HTERT RPE-1 (cell line): ENCODE measurements around the gene C5orf15.
"Not testable (repeated sequence)": the region's sequence is repeated elsewhere in the genome, so short reads cannot be mapped to it uniquely, and the experiment has no call there.

Source experiments
- in situ Hi-C: fragments of 300-500 bp; cut with MboI; formaldehyde crosslinking; loops from 4 replicates; pipeline ENCODE4 v1.14.3; 2020; ENCODE audit warnings: low sequenced_read_pairs

Gene C5orf15

DNA sequence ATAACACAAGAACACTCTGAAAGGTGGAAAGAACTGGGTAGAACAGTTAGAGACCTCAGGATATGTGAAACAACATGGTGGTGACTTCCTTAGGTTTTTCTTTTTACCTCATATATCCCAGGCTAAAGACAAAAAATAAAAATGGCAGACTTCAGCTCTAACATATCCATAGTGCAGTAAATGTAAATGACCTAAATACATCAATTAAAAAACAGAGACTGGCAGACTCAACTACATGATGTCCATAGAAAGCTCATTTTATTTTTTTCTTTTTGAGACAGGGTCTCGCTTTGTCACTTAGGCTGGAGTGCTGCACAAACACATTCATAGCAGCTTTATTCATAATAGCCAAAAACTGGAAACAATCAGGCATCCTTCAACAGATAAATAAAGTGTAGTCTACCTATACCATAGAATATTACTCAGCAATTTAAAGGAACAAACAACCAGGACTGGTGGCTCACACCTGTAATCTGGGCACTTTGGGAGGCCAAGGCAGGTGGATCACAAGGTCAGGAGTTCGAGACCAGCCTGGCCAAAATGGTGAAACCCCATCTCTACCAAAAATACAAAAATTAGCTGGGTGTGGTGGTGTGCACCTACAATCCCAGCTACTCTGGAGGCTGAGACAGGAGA is 4.8 kb downstream of the C5orf15 start:
- in situ Hi-C loops = no loop called here

DNA sequence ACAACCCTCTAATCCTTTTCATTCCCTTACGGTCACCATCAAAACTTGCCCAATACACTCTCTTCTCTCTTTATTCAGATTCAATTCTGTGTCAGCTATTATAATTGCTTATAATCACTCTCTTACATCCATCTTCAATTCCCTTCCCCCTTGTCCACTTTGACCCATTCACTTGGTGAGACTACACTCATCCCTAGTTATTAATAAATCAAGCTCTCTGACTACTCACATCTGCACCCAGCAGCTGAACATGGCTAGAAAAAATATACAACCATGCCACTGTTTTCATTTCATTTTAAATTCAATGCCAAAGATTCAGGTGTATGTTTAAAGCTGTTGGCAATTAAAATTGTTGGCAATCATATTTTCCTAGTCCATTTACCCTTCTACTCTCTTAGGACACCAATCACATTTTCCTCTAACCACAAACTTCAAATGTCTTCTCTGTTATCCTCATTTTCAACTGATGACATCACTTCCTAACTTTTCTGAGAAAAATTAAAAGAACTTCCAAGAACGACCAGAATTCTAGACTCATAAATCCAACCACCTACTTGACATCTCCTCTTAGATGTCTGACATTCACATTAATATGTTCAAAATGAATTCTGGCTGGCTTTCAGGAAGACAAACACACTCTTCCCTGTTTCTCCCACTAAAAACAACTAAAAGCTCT is 5.5 kb downstream of the C5orf15 start:
- in situ Hi-C loops = no loop called here

DNA sequence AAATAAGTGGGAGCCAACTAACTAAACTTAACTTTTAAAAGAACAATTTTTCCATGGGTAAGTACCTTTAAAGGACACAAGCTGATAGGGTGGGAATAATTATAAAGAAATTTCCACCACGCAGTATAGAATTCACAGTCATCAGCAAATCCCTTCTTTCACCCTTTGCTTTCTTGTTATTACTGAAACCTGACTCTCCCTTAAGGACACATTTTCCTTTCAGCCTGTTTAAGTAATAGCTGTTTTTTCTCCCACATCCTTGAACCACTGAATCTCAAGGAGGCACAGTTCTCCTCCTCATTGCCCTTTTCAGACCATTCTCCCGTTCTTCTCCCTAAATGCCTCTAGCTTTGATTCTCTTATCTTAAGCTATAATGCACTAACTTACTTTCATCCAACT is 6.3 kb downstream of the C5orf15 start:
- in situ Hi-C loops = no loop called here

DNA sequence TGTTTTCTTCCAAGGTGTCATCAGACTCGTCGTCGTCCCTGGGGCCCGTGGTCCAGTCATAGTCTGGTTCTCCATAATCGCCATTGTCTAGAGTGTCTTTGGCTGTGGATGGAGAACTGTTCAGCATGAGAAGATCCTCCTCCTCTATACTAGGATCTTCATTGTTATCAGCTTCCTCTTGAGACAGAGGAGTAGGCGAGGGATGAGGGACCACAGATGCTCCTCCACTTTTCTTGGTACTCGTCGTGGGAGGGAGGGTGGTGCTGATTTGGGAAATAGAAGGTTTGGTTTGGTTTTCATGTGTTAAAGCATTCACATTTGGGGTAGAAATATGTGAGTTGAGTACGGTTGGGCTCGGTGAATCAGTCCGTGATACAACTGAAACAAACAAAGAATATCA is 8.8 kb downstream of the C5orf15 start:
- in situ Hi-C loops = no loop called here

DNA sequence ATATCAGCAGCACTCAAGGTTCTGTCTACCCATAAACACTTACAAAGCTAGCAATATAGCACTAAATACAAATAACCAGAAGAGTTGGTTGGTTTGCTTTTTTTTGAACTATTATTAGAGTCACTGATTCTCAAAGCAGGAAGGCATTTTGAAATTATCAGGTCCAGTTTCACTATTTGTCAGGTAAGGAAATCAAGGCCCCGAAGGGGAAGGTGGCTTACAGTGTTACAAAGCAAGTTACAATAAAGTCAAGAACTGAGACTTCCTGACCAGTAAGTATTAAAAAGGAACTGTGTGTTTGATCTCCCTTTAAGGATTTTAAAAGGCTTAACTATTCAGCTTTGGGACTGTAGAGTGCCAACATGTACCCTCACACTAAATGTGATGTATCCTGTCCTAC is 10.8 kb downstream of the C5orf15 start:
- in situ Hi-C loops = no loop called here

DNA sequence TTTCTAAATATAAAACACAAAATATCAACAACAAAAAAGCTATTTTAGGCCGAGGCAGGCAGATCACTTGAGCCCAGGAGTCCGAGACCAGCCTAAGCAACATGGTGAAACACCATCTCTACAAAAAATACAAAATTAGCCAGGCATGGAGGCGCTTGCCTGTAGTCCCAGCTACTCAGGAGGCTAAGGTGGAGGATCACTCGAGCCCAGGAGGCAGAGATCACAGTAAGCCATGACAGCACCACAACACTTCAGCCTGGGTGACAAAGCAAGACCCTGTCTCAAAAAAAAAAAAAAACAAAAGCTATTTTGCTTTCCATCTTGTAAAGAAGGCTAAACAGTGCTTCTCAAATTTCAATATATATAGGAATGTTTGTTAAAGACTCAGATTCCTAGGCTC is 11.3 kb downstream of the C5orf15 start:
- in situ Hi-C loops = no loop called here

DNA sequence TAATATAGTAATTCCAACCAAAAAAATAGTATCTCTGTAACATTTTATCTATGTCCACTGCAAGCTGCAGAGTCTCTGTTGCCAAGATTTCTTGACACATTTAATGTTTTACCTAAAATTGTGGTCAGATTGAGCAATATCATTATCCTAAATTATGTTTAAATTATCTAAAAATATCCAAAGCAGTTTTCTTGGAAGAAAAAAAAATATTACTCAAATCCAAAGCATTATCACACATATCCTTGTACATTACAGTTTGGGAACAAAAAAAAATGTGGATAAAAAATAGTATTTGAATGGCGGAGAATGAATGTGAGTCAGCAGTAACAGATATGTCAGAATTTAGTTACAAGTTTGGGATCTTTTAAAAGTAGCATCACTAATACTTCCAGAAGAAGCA is 12.2 kb downstream of the C5orf15 start:
- in situ Hi-C loops = not testable (repeated sequence)

DNA sequence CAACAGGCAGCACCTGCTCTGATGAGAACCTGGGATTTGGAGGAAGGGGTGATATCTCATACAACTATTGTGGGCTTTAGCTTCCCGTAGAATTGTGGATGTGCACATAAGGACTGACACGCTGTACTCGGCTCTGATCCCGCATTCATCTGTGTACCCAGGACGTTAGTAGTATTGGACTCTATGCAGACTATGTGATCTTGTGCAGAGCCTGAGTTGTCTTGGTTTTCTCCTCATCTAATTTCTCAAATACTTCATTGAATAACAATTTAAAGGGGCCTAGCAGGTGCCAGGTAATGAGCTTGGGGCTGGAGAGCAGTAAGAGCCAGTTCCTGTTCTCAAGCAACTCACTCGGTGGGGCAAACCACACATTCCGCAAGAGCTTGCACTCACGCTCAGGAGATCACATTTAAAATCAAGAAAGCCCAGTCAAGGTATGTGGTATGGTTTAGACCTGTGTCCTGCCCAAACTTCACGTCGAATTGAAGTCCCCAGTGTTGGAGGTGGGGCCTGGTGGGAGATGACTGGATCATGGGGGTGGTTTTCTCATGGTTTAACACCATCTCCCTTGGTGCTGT is 14.8 kb downstream of the C5orf15 start:
- in situ Hi-C loops = no loop called here

DNA sequence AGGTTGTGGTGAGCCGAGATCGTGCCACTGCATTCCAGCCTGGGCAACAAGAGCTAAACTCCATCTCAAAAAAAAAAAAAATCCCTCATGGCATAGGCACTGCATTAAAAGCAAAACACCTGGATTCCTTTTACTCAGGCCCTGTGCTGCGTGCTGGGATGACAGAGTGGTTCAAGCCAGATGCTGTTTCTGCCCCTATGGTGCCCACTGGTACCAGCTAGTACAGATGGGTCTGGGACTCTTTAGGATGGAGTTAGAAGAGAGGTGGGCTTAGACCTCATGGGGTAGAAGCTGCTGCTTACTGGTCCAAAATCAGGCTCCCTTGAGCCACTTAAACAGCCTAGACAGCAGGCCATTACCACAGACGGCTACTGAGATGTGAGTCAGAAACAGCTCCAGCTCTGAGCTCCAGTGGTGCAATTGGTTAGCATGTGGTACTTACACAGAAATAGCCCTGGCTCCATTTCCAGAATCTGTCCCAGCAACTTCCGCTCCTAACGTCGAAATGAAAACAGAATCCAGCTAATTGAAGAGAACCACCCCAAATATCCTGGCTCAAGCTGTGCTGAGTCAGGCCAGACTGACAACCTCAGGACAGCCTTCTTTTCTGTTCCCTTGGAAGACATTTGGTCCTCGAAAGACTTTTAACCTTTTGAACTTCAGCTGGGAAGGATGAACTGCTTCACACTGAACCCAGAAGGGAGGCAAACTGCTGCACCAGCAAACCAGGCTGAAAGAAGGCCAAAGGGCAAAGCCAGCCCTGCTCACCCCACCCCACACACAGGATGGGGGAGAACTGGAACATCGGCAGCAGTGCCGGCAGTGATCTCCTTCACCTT is 15.5 kb downstream of the C5orf15 start:
- in situ Hi-C loops = no loop called here

DNA sequence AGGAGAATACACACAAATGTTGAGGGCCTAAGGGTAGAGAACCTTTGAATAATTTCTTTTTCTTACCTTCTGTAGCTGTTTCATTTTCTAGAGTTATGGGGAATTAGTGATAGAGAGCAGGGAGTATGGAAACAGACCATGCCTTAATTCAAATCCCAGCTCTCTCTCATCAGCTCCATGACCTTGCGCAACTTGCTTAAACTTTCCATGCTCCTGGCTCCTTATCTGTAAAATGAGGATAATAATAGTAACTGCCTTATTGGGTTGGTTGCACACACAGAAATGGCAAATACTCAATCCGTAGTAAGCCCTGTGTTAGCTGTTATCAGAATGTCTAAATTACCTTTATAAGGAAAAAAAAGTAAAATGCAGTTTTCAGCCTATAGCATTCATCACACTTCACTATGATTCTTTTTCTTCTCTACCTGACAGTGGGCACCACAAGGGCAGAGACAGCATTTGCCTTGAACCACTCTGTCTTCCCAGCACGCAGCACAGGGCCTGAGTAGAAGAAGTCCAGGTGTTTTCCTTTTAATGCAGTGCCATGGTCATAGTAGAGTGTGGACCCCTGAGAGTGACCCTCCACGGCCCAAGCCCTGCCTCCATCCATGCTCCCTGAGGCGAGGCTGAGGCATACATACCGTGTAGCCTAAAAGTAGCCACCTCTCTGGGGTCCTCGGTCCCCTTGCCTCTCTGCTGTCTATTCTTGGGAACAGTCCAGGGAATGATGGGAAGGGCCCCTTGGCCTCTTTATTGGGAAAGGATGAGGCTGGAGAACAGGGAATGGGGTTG is 17.4 kb downstream of the C5orf15 start:
- in situ Hi-C loops = no loop called here

DNA sequence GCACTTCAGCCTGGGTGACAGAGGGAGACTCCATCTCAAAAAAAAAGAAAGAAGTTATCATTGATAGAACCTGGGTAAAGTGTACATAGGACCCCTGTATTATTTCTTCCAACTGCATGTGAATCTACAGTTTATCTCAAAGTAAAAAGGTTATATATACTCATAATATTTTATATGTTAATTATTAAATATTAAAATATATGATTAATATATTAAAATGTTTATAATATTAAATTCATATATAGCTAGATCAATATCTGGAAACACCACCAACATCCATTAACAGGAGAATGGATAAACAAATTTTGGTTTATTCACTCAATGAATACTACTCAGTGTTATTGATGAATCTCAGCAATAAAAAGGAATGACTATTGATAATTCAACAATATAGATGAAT is 19.7 kb downstream of the C5orf15 start:
- in situ Hi-C loops = no loop called here

DNA sequence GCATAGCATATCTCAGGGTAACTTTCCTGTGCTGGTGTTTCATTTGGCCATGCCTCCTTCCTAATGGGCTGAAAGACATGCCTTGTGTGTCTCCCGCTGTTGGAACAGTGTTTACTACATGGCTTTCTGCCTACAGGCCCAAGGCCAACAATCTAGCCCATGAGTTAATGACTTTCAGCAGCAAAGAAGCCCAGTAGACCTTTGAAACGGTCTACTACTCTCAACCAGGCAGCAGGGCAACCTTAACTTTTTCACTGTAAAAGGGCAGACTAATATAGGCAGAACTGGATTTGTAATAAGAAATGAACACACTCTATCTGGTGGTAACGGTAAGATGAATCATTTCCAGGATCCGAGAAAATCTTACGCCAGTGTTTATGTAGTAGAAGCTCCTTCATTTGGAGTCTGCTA is 21.0 kb downstream of the C5orf15 start:
- in situ Hi-C loops = no loop called here

DNA sequence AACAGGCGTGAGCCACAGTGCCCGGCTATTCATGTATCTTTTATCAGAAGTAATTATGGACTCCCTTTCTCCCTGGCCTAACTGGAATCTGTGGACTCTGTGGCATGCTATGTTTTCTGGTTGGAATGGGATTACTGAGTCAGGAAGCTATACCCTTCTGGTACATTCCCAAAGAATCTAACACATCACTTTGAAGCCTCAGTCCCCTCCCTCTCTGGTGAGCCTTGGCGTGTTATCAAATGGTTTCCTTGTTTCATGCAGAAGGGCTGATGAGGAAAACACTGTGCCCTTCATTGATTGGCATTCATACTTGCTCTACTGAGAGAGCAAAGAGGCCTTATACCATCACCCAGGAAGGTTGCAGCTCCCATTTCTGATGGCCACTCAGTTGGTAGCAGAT is 22.9 kb downstream of the C5orf15 start:
- in situ Hi-C loops = no loop called here

DNA sequence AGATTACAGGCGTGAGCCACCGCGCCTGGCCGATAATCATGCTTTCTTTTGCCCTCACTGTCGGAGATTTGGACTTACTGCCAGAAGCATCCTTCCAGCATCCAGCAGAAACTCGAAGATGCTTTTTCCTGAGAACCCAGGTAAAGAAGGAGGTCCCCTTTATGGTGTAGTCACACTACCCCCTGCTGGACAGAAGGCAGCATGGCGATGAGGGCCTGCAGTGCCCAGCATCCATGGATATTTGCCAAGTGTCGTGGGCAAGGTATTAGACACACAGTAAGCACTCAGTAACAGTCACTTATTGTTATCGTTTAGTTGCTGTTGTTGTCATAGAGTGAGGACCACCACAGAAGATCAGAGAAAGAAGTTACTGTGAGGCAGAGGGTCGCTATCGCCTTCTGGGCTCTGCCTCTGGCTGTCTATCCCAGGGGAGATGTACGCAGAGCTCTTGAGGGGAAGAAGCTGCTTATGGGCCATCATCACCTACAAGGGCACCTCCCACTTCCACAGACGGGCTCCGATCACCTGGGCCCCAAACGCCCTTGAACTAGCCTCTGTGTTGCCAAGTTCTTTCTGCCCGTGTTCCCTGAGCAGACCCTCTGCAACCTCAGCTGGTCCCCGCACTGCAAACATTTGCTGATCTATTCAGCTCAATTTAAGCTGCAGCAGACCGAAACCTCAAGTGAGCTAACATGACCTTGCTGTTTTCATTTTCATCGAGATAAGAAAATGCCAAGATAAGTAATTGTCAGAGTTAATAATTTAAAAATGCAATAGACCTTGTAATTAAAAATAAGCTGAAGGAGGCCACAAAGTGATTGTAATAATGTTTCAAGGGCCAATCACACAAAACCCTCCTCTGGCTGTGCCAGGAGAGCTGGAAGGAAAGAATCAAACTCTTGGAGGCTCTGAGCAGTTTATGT is 23.9 kb downstream of the C5orf15 start:
- in situ Hi-C loops = no loop called here

DNA sequence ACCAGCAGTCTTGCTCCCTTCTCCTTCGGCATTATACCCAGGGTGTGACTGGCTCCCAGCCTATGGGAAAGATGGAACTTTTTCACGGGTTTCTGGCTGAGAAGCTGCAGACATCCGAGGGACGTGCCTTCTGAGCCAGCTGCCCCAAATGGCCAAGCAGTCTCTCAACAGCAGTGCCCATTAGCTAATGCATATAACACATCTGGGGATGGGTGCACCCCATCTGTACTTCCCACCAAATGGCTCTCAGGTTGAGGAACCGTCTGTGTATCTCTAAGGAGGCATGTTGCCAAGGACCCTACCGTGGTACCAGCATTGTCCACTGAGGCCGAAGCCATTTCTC is 25.0 kb downstream of the C5orf15 start:
- in situ Hi-C loops = no loop called here

DNA sequence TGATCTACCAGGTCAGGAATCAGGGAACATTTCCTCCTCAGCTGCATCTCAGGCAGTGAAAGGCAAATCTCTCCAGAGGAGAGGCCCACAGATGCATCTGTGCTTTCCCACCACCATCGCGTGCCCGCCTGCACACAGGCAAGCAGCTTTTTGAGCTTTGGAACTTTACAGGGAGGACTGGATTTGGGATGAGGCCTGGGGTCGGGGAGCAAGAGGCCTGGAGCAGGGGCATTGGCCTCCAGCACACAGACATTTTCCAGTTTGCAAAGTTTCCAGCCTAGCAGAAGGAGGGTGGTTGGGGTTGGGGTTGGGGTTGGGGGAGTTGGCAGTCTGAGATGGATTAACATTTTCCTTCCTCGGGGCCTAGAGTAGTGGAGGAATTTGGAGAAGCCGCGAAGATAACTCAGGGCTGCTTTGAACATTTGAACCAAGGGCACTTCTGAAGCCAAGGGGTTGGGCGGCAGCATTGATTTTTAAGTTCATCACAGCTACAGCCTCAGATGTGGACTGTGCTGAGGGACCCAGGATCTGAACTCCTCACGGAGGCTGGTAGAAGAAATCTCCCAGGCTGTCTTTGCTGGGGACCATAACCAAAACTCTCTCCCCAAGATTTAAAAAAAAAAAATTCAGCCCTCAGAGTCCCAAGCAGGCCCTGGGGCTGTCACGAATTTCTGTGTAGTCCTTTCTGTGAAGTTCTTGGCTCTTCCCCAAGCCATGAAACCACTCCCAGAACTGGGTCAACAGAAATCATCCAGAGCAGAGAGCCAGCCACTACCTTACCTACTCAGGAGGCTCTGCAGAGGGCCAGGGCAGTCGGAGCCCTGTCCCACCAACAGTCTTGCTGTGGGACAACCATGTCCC is 25.6 kb downstream of the C5orf15 start:
- in situ Hi-C loops = no loop called here

DNA sequence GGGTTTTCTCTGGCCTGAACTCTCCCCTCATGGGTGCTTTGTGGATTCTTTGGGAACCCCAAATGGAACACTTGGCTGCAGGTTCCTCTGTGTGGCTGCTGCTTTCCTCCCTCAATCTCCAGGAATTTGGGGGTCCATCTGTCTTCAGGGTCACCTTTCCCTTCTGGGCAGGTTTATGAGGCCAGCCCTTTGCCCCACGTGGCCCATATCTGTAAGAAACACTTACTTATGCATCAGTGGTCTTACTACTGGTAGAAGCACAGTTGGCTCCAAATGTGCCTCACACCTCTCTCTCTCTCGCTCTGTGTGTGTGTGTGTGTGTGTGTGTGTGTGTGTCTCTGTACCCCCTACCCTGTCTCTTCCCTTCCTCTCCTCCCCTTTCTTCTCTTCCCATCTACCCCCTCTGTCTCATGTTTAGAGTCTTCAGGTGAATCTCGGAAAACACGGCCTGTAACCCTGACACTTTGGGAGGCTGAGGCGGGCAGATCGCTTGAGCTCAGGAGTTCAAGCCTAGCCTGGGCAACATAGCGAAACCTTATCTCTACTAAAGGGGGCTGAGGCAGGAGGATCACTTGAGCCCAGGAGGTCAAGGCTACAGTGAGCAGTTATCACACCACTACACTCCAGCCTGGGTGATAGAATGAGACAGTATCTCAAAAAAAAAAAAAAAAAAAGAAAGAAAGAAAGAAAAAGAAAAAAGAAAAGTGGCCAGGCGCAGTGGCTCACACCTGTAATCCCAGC is 26.8 kb downstream of the C5orf15 start:
- in situ Hi-C loops = no loop called here

DNA sequence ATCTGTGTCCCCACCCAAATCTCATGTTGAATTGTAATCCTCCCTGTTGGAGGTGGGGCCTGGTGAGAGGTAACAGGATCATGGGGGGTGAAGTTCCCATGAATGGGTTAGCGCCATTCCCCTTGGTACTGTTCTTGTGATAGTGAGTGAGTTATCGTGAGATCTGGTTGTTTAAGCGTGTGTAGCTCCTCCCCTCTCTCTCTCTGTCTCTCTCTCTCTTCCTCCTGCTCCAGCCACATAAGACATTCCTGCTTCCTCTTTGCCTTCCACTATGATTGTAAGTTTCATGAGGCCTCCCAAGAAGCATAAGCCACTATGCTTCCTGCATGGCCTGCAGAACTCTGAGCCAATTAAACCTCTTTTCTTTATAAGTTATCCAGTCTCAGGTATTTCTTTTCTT is 28.8 kb downstream of the C5orf15 start:
- in situ Hi-C loops = no loop called here
